Keratinocyte (primary cell): ENCODE measurements around the gene MTX2.

ENCODE experiments used
- EZH2 ChIP-seq: IDR thresholded peaks from one replicate; pipeline ENCODE4 v1.6.1; 2012; ENCODE audit warnings: inconsistent platforms, mild to moderate bottlenecking, low read length, moderate library complexity
- TF ChIP-seq, protein P1 (sequence below), 3 experiments: IDR thresholded peaks in 1 of 3; conservative IDR thresholded peaks in 1 of 3; optimal IDR thresholded peaks in 1 of 3; 2 replicates in 2 of 3; 3 replicates in 1 of 3; pipeline versions ENCODE3 to v1.5.1; 2011; ENCODE audit warnings: low read length in 3 of 3, mild to moderate bottlenecking in 3 of 3, moderate library complexity in 2 of 3, control low read depth in 1 of 3, inconsistent platforms in 1 of 3; ENCODE audit not compliant: insufficient read depth in 2 of 3; ENCODE audit errors: extremely low read depth in 1 of 3

DNA sequence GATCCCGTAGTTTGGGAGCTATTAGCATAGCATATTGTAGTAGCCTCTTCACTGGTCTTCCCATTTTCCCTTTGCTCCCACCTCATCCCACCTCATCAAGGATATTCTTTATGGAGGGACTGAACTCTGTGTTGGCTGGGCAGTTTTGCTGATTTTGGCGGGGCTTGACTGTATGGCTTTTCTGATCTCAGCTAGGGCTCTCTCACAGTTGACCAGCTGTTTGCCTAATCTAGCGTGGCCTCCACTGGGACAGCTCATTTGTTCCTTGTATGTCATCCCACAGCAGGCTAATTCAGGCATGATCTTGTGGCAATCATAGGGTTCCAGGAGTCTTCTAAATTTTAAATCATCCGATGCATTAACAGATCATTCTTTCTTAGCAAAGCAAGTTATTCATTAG is 30.2 kb upstream of the MTX2 start:
- TF ChIP-seq, protein P1, sequence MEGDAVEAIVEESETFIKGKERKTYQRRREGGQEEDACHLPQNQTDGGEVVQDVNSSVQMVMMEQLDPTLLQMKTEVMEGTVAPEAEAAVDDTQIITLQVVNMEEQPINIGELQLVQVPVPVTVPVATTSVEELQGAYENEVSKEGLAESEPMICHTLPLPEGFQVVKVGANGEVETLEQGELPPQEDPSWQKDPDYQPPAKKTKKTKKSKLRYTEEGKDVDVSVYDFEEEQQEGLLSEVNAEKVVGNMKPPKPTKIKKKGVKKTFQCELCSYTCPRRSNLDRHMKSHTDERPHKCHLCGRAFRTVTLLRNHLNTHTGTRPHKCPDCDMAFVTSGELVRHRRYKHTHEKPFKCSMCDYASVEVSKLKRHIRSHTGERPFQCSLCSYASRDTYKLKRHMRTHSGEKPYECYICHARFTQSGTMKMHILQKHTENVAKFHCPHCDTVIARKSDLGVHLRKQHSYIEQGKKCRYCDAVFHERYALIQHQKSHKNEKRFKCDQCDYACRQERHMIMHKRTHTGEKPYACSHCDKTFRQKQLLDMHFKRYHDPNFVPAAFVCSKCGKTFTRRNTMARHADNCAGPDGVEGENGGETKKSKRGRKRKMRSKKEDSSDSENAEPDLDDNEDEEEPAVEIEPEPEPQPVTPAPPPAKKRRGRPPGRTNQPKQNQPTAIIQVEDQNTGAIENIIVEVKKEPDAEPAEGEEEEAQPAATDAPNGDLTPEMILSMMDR (optimal IDR thresholded peaks at IDR 0.05 in 1 of 3, IDR thresholded peaks at IDR 0.05 in 1 of 3, conservative IDR thresholded peaks at IDR 0.05 in 1 of 3; ENCODE audit: extremely low read depth in 1 of 3, insufficient read depth in 2 of 3, low read length in 3 of 3) = no peak
- no peak for TF ChIP-seq EZH2
